ENCODE measurements around the gene BPIFB6.

DNA sequence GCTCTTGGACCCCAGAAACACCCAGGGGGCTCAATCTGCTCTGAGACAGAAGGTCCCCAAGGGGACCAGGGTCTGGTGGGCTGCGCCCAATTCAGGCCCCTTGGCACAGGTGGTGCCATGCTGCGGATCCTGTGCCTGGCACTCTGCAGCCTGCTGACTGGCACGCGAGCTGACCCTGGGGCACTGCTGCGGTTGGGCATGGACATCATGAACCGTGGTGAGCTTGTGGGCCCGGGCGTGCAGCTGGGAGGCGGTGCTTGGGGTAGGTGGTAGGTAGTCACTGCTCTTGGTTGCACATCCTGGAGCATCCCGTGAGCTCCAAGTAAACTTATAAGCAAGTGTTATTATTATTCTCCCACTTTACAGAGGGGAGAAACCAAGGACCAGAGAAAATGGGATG, at the start of gene BPIFB6:
- TF ChIP-seq, protein P1, sequence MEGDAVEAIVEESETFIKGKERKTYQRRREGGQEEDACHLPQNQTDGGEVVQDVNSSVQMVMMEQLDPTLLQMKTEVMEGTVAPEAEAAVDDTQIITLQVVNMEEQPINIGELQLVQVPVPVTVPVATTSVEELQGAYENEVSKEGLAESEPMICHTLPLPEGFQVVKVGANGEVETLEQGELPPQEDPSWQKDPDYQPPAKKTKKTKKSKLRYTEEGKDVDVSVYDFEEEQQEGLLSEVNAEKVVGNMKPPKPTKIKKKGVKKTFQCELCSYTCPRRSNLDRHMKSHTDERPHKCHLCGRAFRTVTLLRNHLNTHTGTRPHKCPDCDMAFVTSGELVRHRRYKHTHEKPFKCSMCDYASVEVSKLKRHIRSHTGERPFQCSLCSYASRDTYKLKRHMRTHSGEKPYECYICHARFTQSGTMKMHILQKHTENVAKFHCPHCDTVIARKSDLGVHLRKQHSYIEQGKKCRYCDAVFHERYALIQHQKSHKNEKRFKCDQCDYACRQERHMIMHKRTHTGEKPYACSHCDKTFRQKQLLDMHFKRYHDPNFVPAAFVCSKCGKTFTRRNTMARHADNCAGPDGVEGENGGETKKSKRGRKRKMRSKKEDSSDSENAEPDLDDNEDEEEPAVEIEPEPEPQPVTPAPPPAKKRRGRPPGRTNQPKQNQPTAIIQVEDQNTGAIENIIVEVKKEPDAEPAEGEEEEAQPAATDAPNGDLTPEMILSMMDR (IDR thresholded peaks at IDR 0.05; ENCODE audit: low read length) = no peak
- TF ChIP-seq EZH2 (optimal IDR thresholded peaks at IDR 0.05; ENCODE audit: low read depth, low read length) = no peak

All from MM.1S (cell line).